LNCaP clone FGC (cell line): ENCODE results near the gene STX4.

Experiments used
- DNase-seq: peaks from one replicate; pipeline ENCODE4 v3.0.0-alpha.2; 2011; ENCODE audit warnings: low read depth
- H3K4me3 ChIP-seq: 2 replicates; pipeline ENCODE4 v1.5.1; 2011; ENCODE audit warnings: mild to moderate bottlenecking, low read depth, low read length, control low read depth
- TF ChIP-seq, protein P1 (sequence below): IDR thresholded peaks from 2 replicates; pipeline ENCODE4 v1.5.1; 2012; ENCODE audit warnings: mild to moderate bottlenecking; ENCODE audit not compliant: control insufficient read depth, insufficient read depth; ENCODE audit errors: extremely low read depth

Gene STX4

DNA sequence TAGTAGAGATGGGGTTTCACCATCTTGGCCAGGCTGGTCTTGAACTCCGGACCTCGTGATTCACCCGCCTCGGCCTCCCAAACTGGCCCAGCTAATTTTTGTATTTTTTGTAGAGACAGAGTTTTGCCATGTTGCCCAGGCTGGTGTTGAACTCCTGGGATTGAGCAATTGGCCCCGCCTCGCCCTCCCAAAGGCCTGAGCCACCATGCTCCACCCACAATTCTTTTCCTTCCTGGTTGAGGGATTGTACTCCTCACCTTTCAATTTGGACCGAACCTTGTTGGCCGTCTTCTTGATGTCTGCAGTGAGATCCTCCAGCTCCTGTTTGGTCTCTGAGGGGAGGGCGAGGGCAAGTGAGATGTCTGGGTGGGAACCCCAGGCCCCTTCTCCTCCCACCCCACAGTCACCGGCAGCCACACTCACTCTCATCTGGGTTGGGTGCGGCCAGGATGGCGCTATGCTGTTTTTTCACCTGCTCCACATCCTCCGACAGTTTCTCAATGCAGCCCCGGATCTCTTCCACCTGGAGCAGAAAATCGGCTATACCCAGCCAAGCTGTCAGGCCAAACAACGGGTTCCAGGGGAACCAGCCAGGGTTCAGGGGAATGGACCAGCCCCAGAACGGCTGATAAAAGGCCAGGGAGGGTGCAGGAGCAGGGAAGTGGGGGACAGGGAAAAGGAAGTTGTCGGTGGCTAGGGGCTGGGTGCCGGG, 32.5 kb upstream of the STX4 start:
- TF ChIP-seq, protein P1, sequence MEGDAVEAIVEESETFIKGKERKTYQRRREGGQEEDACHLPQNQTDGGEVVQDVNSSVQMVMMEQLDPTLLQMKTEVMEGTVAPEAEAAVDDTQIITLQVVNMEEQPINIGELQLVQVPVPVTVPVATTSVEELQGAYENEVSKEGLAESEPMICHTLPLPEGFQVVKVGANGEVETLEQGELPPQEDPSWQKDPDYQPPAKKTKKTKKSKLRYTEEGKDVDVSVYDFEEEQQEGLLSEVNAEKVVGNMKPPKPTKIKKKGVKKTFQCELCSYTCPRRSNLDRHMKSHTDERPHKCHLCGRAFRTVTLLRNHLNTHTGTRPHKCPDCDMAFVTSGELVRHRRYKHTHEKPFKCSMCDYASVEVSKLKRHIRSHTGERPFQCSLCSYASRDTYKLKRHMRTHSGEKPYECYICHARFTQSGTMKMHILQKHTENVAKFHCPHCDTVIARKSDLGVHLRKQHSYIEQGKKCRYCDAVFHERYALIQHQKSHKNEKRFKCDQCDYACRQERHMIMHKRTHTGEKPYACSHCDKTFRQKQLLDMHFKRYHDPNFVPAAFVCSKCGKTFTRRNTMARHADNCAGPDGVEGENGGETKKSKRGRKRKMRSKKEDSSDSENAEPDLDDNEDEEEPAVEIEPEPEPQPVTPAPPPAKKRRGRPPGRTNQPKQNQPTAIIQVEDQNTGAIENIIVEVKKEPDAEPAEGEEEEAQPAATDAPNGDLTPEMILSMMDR = no peak
- no peak for DNase-seq
- H3K4me3 ChIP-seq = no peak overlapping the region

DNA sequence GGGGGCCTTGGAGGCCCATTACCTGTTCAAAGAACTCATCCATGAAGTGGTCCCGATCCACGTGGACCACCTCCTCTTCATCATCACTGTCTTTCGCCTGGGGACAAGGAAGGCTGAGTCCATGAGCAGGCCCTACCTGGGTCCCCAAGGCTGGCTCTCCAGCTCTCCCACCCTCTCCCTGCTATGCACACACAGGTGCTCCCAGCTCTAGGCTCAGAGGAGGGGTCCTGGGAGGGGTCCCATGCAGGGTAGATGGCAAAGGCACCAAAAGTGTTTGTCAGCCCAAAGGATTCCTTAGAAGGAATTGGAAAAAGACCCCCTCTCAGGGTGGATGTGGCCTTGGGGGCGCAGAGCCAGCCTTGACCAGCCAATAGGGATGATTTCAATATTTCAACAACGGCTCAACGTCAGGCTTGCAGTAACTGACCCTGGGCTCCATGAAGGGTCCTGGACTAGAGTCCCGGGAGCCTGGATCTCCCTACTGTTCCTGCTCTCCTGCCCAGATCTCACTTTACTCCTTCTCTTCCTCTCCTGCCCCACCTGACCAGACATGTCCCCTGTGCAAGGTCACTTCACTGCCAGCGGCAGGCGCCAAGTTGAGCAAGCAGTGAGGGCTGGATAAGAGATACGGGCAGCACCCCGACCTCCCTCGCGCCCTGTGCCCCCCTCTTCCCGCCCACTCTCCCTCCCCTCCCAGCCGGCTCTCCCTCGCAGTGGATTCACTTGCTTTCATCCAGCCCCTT, 31.7 kb upstream of the STX4 start:
- H3K4me3 ChIP-seq = no peak overlapping the region
- DNase-seq = no peak
- TF ChIP-seq, protein P1 = no peak

DNA sequence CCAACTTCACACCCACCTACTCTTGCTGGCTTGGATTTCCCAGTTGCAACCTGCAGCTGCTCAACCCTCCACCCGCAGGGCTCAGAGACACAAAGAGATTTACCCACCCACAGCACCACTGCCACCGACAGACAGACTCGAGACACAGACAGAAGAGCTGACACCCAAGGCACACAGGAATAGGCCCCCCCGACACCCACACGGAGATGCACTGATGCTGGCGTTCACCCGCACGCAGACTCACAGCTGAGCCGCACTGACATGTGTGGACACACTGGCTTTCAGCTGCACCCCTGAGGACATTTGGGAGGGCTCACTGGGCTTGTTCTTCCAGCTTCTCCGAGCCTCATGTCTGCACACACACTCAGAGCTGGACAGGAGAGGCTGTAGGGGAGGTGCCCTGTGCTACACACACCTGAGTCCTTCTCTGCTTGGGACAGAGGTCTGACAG, 31.1 kb upstream of the STX4 start:
- H3K4me3 ChIP-seq = no peak overlapping the region
- TF ChIP-seq, protein P1 = no peak
- DNase-seq = no peak

DNA sequence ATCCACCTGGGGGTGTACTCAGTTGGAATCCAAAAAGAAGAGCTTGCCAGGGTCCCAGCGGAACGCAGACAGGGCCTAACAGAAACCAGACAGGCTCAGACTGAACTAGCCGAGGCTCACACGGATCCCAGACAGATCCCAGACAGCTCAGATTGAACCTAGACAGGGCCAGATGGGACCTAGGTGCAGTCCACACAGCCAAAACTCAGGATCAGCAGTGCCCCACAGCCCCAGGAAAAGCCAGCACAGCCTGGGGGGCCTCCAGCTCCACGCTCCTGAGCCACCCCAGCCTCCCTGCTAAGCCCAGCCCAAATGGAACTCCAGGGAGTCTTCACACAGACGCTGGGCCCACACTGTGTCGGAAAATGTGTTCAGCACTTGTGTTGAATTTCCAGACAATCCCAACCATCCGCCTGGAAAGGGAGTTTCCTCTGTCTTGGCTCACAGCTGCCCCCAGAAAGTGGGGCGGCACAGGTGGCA, 30.5 kb upstream of the STX4 start:
- H3K4me3 ChIP-seq = no peak overlapping the region
- TF ChIP-seq, protein P1 = no peak
- no peak for DNase-seq

DNA sequence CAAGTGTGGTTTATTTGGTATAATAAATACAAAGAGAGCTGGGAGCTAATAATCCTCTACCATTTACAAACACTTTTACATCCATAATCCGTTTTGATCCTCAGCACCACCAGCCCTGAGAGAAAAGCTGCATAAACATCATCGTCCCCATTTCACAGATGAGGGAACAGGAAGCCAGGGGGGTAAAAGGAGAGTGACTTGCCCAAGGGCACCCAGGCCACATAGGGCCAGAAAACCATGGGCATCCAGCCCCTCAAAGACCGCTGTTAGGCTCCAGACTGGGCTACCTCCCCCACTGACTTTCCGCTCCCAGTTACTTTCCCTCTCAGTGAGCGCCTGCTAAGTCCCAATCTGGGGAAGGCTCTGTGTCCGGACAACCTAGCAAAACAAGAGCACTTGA, 29.6 kb upstream of the STX4 start:
- no peak overlapping the region for H3K4me3 ChIP-seq
- TF ChIP-seq, protein P1 = no peak
- DNase-seq = no peak

DNA sequence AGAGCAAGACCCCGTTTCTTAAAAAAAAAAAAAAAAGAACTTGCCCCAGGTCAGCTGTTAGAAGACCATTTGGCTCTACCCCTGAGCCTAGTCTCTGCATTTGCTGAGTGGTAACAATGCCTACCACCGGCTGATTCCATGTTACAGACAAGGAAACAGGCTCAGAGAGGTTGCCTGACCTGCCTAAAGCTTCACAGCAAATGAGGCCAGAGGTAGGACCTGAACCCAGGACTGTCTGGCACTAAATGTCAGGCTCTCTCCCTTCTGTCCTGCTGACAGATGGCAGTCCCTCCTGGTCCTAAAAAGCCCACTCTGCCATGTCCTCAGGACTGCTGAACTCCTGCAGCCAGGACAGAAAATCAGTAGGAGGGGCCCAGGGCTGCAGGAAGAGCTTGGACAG, 28.7 kb upstream of the STX4 start:
- TF ChIP-seq, protein P1 = no peak
- no peak overlapping the region for H3K4me3 ChIP-seq
- no peak for DNase-seq
